Hepatocyte (in vitro differentiated cells): ENCODE results near the gene INTS3.

ENCODE experiments used
- CTCF ChIP-seq: fragments of 200-600 bp; sonication (generic); IDR thresholded peaks from 2 replicates; pipeline ENCODE4 v1.5.1; 2016; ENCODE audit warnings: antibody characterized with exemption, mild to moderate bottlenecking; ENCODE audit not compliant: poor library complexity
- EZH2 ChIP-seq: fragments of 200-600 bp; sonication (generic); IDR thresholded peaks from 2 replicates; pipeline ENCODE4 v1.6.1; 2016; ENCODE audit warnings: antibody characterized with exemption, mild to moderate bottlenecking, borderline replicate concordance
- EZH2phosphoT487 ChIP-seq: fragments of 200-600 bp; sonication (generic); IDR thresholded peaks from one replicate; pipeline ENCODE4 v1.6.1; 2018; ENCODE audit warnings: antibody characterized with exemption, mild to moderate bottlenecking, low read depth, moderate library complexity; ENCODE audit not compliant: unreplicated experiment, severe bottlenecking

- no peak for TF ChIP-seq CTCF
- TF ChIP-seq EZH2 = no peak
- TF ChIP-seq EZH2phosphoT487 = no peak
Observed at GRCh38 chr1:153698923-153699714, 28.7 kb upstream of the INTS3 start.
